GM21528 (cell line): ENCODE data around the gene FOXF2.

ENCODE experiments used
- ATAC-seq: cut with Tn5 transposase; IDR thresholded peaks from one replicate; pipeline ENCODE4 v1.9.1; 2021; ENCODE audit warnings: mild to moderate bottlenecking, moderate library complexity; ENCODE audit not compliant: unreplicated experiment, low FRiP score

Gene FOXF2

DNA sequence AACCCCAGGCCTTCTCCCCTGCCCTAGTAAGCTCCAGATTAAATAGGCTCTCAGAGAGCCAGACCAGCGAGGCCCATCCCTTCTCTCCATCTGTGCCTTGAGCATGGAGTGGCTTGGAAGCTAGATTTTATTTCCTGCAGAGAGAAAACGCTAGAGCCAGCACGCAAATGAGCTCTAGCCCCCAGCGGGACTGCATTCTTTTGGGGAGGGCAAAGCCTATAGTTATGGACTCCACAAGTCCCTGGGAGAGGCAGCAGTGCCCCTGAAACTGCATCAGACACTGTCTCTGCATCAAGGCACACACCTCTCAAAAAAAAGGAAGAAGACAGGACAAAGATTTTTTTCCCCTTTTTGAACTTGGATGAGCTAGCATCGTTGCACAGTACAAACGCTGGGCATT lies 15.8 kb downstream of the FOXF2 start:
- no peak for ATAC-seq

DNA sequence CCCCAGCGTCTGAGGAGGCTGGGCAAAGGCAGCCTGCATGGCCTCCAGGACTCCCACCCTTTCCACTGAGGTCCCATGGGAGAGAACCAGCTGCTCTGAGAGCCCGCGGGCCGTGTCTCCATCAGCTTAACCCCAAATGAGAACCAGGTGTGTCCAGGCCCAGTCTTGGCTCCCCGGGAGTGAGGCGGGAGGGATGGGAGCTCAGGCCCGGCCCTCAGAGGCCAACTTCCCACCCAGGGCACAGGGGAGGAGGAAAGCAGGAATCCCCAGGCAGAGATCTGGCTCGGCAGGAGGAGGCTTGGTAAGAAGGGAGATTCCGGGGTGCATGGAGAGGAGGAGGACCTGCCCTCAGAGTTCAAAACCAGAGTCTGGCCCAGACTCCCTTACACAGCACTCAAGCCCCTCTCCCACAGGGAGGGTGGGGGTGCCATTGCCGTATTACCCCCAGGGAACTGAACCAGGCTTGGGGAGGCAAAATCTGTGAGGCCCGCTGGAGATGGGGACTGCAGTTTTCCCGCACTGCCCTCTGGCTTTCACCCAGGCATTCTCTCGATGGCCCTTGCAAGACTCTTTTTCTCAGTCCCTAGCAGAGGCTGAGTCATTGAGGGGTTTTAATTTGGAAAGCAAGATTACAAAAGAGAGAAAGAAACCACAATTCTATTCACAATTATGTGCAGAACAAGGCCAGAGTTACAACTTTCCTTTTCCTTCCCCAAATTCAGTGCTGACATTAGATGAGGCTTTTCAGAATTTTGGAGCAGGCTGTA lies 17.1 kb downstream of the FOXF2 start:
- no peak for ATAC-seq

GRCh38 chr6:1407499-1407990 lies 18.2 kb downstream of the FOXF2 start:
- no peak for ATAC-seq

- ATAC-seq, result no peak
Measured at GRCh38 chr6:1409774-1410465, 20.5 kb downstream of the FOXF2 start.

DNA sequence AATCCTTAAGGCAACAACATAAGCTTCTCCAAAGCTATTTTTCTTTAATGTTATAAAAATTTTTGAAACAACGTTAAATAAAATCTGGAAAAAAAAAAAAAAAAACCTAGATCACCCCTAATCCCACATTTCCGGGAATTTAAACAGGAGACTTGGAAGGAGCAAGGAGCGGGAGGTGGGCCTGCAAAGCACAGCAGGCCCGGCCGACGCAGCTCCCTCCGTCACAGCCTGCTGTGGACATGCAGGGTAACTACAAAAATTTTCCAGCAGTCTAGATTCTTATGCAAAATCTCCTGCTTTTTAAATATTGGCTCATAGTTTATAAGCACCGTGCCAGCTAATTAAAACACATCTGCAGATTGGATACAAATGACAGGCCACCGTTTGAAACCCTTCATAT lies 23.5 kb downstream of the FOXF2 start:
- no peak for ATAC-seq

- no peak for ATAC-seq
Measured at GRCh38 chr6:1415416-1416063, 26.2 kb downstream of the FOXF2 start.

- ATAC-seq, result no peak
Measured at GRCh38 chr6:1416191-1416760, 26.9 kb downstream of the FOXF2 start.

DNA sequence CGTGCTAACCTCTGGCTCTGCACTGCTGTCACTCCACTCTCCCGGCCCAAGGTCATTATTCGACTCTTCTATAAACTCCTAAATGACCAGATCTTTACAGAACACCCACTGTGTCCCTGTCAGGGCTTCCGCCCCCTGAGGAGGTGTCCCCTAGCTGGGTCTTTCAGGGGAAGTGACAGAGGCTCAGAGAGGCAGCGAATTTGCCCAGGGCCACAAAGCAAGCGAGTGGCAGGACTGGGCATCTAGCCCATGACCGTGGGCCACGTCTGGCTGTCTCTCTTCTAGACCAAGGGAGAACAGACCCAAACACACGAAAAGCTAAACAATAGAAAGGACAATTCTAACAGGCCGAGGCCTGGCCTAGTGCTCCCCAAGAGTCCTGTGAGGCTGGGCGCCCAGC lies 27.4 kb downstream of the FOXF2 start:
- no peak for ATAC-seq

- ATAC-seq, result no peak
Measured at GRCh38 chr6:1417718-1418117, 28.3 kb downstream of the FOXF2 start.

DNA sequence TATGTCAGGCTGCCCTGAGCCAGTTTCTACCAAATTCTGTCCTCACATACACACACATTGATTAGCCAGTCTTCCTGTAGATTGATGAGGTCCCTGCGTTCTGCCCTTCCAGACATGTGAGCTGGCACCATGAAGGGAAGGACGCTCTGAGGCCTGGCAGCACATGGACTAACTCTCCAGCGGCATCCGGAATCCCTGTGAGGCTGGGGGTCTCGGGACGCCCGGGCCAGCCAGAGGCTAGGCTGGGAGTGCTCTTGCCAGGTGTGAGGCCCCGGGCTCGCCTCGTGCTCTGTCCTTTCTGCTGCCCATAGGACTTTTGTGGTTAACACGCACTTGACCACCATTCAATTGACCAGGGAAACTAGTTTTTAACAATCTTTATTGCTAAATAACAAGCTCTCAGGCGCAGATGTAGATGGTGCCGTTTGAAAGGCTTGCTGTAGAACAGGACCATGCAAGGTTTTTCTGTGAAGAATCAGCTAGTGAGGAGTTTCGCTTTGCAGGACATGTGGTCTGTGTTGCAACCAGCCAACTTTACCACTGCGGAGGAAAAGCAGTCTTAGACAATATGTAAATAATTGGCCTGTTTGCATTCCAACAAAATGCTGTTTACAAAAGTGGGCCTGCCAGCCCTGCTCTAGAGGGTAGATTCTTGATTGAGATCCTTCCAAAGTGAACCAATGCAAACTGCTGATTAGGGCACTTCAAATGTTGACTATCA lies 29.3 kb downstream of the FOXF2 start:
- ATAC-seq, result no peak

DNA sequence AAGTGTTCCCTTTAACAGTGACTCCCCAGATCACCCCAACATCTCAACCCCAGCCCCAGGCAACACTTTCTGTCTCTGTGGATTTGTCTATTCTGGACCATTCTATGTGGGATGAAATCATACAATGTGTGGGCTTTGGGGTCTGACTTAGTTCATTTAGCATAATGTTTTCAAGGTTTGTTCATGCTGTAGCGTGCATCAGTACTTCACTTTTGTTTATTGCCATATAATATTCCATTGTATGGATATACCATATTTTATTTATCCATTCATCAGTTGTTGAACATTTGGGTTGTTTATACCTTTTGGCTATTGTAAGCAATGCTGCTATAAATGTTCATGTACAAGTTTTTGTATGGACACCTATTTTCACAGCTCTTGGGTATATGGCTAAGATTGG lies 31.0 kb downstream of the FOXF2 start:
- ATAC-seq, result no peak

GRCh38 chr6:1422290-1422689 lies 32.9 kb downstream of the FOXF2 start:
- ATAC-seq, result no peak

DNA sequence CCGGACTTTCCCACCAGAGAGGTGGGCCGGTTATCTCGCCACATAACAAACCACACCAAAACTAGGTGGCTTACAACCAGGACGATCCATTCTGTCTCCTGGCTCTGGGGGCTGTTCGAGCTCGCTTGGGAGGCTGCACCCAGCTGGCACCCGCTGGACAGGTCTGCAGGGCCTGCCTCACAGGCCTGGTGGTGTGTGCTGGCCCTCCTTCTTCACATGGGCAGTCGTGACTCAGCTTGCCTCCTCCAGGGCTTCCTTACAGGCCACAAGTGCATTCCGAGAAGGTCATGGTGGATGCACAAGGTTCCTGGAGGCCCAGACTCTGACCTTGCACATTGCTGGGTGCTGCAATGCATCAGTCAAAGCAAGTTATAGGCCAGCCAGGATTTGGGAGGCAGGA lies 34.2 kb downstream of the FOXF2 start:
- no peak for ATAC-seq

- ATAC-seq, result no peak
Measured at GRCh38 chr6:1424306-1424927, 35.0 kb downstream of the FOXF2 start.

DNA sequence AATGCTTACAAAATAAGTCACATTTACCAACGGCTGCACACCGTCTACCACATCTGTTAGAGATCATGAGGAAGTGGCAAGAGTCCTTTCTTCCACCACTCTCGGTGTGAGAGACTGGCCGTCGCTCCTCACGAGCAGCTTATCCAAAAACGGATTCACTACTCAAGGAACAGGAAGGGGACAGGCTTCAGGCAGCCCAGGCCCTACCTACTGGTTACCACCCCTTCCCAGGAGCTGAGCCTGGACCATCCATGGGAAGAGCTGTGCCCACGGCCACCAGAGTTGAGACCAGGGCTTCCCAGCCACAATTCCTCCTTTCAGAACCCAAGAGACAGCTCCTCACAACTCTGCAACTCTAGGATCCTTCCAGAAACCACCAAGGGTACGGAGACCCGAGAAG lies 37.0 kb downstream of the FOXF2 start:
- ATAC-seq, result no peak

DNA sequence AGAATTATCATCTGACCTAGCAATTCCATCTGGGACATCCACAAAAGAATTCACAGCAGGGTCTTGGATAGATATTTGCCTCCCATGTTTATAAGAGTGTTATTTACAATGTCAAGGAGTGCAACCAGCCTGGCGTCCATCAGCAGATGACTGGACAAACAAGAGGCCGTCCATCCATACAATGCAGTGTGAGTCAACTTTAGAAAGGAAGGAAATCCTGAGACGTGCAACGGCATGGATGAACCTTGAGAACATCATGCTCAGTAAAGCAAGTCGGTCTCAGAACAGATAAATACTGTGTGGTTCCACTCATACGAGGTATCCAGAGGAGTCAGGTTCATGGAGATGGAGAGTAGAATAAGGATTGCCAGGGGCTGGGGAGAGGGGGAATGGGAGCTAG lies 46.4 kb downstream of the FOXF2 start:
- no peak for ATAC-seq

- ATAC-seq, result no peak
Measured at GRCh38 chr6:1436334-1437306, 47.2 kb downstream of the FOXF2 start.

DNA sequence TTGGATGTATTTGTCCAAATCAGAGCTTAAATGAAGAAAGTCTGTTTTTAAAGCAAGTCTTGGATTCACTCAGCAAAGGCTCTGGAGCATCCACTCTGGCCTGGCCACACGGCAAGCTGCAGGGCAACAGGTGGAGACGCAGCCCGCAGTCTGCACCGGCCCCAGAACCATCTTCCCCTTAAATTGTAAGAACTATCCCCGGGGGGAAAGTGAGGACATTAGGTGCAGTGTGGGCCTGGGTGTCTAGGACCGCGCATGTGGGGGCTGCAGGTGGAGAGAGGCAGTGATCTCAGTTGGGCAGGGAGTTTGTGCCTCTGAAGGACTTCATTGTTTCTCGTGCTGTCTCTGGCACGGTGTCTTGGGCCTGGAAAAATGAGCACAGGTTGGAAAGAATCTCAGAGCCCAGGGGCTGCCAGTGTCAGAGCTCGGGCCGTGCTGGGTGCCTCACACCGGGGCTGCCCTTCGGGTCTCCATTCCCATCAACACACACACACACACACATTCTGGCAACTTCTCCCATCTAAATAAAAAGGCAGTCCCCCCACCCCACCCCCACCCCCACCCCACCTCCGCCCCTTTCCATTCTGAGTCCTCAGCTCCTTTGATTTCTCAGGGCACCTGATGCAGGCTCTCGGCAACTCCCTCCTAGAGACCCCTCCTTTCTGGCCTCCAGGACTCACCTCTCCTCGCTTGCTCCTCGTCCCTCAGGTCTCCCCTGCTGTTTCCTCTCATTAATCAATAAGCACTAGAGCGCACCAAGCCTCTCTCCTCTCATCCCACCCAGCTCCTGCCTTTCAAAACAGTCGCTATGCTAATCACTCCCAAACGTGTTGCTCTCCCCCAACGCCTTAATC lies 48.4 kb downstream of the FOXF2 start:
- no peak for ATAC-seq
